ENCODE measurements around the gene FANCD2. TPM values are rescaled to one million over a fixed set of nuclear protein-coding genes. Genes with fewer than 3 reads are reported as not detected.

The FANCD2 gene
- total and polyA plus RNA-seq, 2 donors (not counting 1 experiment from before 2014, with no cell fraction given) = 7.1 to 9.7 TPM

DNA sequence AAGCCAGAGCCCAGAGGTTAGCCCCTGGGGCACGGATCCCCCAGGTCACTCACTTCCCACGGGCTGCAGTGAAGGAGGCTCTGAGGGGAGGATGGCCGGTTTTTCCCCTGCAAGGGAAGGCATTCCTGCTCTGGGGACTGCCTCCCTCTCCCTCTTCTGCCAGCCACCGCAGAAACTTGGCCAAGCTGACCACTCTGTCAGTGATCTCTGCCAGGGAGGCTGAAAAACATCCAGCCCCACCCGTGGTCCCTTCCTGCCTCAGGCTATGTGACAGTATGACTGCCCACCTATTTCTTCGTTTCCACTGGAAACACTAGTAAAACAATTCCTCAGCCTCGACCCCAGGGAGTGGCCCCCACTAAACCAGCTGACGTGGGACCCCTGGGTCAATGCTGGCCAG lies 14.6 kb upstream of the FANCD2 start:
- H3K4me3 ChIP-seq (replicated peaks in 1 of 4; ENCODE audit: control extremely low read depth in 1 of 4, insufficient read depth in 1 of 4, low read depth in 3 of 4, low read length in 4 of 4) = peak overlapping the region in 1 of 4 experiments; percentile 83
- no peak for TF ChIP-seq EZH2 (IDR thresholded peaks at IDR 0.05; ENCODE audit: low read length, missing control alignments)
- TF ChIP-seq, protein P1, sequence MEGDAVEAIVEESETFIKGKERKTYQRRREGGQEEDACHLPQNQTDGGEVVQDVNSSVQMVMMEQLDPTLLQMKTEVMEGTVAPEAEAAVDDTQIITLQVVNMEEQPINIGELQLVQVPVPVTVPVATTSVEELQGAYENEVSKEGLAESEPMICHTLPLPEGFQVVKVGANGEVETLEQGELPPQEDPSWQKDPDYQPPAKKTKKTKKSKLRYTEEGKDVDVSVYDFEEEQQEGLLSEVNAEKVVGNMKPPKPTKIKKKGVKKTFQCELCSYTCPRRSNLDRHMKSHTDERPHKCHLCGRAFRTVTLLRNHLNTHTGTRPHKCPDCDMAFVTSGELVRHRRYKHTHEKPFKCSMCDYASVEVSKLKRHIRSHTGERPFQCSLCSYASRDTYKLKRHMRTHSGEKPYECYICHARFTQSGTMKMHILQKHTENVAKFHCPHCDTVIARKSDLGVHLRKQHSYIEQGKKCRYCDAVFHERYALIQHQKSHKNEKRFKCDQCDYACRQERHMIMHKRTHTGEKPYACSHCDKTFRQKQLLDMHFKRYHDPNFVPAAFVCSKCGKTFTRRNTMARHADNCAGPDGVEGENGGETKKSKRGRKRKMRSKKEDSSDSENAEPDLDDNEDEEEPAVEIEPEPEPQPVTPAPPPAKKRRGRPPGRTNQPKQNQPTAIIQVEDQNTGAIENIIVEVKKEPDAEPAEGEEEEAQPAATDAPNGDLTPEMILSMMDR (conservative IDR thresholded peaks at IDR 0.05 in 1 of 2, IDR thresholded peaks at IDR 0.05 in 1 of 2; ENCODE audit: low read depth in 1 of 2, low read length in 2 of 2) = no peak
- H4K20me1 ChIP-seq (ENCODE audit: control insufficient read depth, extremely low read depth, insufficient read depth, low read length) = no peaks in the 10 kb centered on the region
- peak overlapping the region; percentile 67 for H3K4me2 ChIP-seq (ENCODE audit: extremely low read depth, insufficient read depth, low read length)
- H3K27ac ChIP-seq (ENCODE audit: insufficient read depth, low read length) = no peak overlapping the region
- peaks cover 18% of the 10 kb centered on the region for H3K4me1 ChIP-seq (ENCODE audit: control insufficient read depth, extremely low read depth, insufficient read depth, low read length)
- no peak overlapping the region for H2AFZ ChIP-seq (ENCODE audit: low read length)
- no peaks in the 10 kb centered on the region for H3K9me3 ChIP-seq (ENCODE audit: control insufficient read depth, insufficient read depth, low read depth, low read length)
- no peaks in the 10 kb centered on the region for H3K36me3 ChIP-seq (ENCODE audit: control insufficient read depth, insufficient read depth, low read length)
- H3K27me3 ChIP-seq (ENCODE audit: control insufficient read depth, insufficient read depth, low read length) = no peaks in the 10 kb centered on the region
- peak in 1 of 2 donors; percentile 33 for DNase-seq (ENCODE audit: low read depth in 2 of 2)
- no peaks in the 10 kb centered on the region for H3K79me2 ChIP-seq (ENCODE audit: control insufficient read depth, insufficient read depth, low read length)
- H3K9ac ChIP-seq (ENCODE audit: insufficient read depth, low read length) = no peak overlapping the region

DNA sequence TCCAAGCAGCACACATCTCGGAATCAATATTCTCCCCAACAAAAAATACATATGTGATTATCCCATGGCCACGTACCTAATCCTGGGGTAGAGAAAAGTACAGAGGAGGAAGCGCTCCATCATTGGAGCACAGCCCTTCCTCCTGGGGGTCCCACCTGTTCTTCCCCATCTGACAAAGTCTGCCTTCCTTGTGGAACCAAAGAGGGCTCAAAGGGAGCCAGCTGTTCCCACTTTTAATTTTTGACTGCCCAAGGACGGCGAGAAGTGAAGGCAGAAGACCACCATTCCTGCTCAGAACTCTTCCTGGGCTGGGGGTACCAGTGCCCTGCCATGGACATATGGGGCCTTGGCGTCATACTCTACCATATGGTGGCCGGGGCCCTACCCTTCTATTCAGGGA lies 14.1 kb upstream of the FANCD2 start:
- Histone ChIP-seq H3K79me2 (ENCODE audit: control insufficient read depth, insufficient read depth, low read length) (no peaks in the 10 kb centered on the region), H3K4me2 (ENCODE audit: extremely low read depth, insufficient read depth, low read length) (no peak overlapping the region), H3K36me3 (ENCODE audit: control insufficient read depth, insufficient read depth, low read length) (no peaks in the 10 kb centered on the region), H3K9me3 (ENCODE audit: control insufficient read depth, insufficient read depth, low read depth, low read length) (no peaks in the 10 kb centered on the region), H2AFZ (ENCODE audit: low read length) (no peak overlapping the region), H3K27me3 (ENCODE audit: control insufficient read depth, insufficient read depth, low read length) (no peaks in the 10 kb centered on the region), H3K4me1 (ENCODE audit: control insufficient read depth, extremely low read depth, insufficient read depth, low read length) (peaks cover 18% of the 10 kb centered on the region), H3K9ac (ENCODE audit: insufficient read depth, low read length) (no peak overlapping the region), H4K20me1 (ENCODE audit: control insufficient read depth, extremely low read depth, insufficient read depth, low read length) (no peaks in the 10 kb centered on the region), H3K4me3 (replicated peaks in 1 of 4; ENCODE audit: control extremely low read depth in 1 of 4, insufficient read depth in 1 of 4, low read depth in 3 of 4, low read length in 4 of 4) (no peak overlapping the region), H3K27ac (ENCODE audit: insufficient read depth, low read length) (no peak overlapping the region)
- TF ChIP-seq, protein P1 (conservative IDR thresholded peaks at IDR 0.05 in 1 of 2, IDR thresholded peaks at IDR 0.05 in 1 of 2; ENCODE audit: low read depth in 1 of 2, low read length in 2 of 2) = no peak
- no peak for TF ChIP-seq EZH2 (IDR thresholded peaks at IDR 0.05; ENCODE audit: low read length, missing control alignments)
- no peak for DNase-seq (ENCODE audit: low read depth in 2 of 2)

DNA sequence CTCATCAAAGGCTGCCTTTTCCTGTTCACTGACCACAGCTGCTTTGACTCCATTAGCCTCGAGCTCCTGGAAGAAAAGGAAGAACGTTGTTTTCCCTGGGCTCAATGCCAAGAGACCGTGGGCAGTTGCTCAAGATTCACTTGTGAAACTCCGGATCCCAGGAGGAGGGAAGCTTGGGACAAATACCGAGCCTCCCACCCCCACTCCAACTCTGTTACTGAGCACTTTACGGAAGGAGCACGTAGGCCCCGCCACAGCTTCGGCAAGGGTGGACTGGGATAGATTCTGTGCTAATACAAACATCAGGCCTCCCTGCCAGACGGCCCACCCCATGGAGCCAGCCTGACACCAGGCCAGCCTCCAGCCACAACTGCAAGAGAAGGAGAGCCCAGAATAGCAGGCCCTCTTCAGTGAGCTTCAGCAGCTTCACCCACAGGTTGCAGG lies 10.8 kb upstream of the FANCD2 start:
- Histone ChIP-seq H3K4me1 (ENCODE audit: control insufficient read depth, extremely low read depth, insufficient read depth, low read length) (peaks cover 24% of the 10 kb centered on the region), H3K4me2 (ENCODE audit: extremely low read depth, insufficient read depth, low read length) (peak overlapping the region; percentile 64), H3K36me3 (ENCODE audit: control insufficient read depth, insufficient read depth, low read length) (peaks cover 4% of the 10 kb centered on the region), H3K27me3 (ENCODE audit: control insufficient read depth, insufficient read depth, low read length) (no peaks in the 10 kb centered on the region), H3K4me3 (replicated peaks in 1 of 4; ENCODE audit: control extremely low read depth in 1 of 4, insufficient read depth in 1 of 4, low read depth in 3 of 4, low read length in 4 of 4) (peak overlapping the region in 1 of 4 experiments; percentile 32), H3K79me2 (ENCODE audit: control insufficient read depth, insufficient read depth, low read length) (no peaks in the 10 kb centered on the region), H3K9me3 (ENCODE audit: control insufficient read depth, insufficient read depth, low read depth, low read length) (no peaks in the 10 kb centered on the region), H3K27ac (ENCODE audit: insufficient read depth, low read length) (peak overlapping the region; percentile 63), H4K20me1 (ENCODE audit: control insufficient read depth, extremely low read depth, insufficient read depth, low read length) (no peaks in the 10 kb centered on the region), H3K9ac (ENCODE audit: insufficient read depth, low read length) (peak overlapping the region; percentile 37), H2AFZ (ENCODE audit: low read length) (peak overlapping the region; percentile 51)
- TF ChIP-seq, protein P1 (conservative IDR thresholded peaks at IDR 0.05 in 1 of 2, IDR thresholded peaks at IDR 0.05 in 1 of 2; ENCODE audit: low read depth in 1 of 2, low read length in 2 of 2) = no peak
- no peak for TF ChIP-seq EZH2 (IDR thresholded peaks at IDR 0.05; ENCODE audit: low read length, missing control alignments)
- DNase-seq (ENCODE audit: low read depth in 2 of 2) = peak; percentile 96 to 99
